Measurements from ENCODE around the gene ANP32A. TPM values are rescaled to one million over a fixed set of nuclear protein-coding genes. Genes with fewer than 3 reads are reported as not detected.

ANP32A gene
- total RNA-seq, 1 donor from 2014 or later, result 41.5 TPM

DNA sequence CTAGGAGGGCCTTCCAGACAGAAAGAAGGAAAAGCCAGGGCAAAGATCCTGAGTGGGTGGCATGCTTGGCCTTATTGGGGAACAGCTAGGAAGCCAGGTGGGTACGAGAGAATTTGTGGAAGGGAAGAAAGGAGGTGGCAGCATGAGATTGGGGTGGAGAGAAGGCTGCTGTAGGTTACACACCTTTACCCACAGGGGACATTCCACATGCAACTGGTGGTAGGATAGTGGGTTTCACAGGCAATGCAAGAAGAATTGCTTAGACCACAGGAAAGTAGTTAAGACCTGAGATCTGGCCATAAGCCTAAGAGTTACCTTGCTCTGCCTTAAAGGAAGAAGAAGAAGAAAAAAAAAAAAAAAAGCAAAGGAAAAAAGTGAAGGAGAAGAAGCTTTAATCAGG lies 19.8 kb downstream of the ANP32A start:
- DNase-seq (ENCODE audit: low spot score), result peak; percentile 24

DNA sequence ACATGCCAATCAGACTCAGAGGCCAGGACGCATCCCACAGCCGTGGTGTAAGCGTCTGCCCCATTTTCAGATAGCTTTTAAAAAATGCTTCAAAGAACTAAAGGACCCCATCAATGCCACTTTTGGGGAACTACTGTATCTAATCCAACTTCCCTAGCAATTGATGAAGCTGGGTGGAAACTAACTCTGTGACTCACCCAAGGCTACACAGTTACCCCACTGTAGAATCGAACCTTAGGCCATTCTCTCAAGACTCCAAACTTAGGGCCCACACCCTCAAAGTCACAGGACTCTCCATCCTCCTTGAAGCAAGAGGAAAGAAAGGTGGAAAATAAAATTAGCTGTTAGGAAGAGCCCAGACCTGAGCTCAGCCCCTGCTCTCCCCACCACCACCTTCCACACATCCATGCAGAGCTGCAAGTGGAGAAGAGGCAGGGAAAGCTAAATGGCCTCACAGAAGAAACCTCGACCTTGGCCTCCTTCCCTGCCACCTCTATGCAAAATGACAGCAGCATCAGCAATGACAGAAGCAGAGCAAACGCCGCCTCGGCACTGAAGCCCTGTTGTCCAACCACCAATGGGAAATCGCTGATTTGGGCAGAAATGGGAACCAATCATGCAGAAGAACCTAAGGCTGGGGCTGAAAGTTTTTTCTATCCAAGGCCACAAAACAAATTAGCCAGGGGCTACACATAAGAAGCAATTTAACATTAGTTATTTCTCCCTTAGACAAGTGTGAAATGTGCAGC lies 22.2 kb downstream of the ANP32A start:
- no peak for DNase-seq (ENCODE audit: low spot score)
- no peak for ATAC-seq

More for the DNA sequence above, 19.8 kb downstream of the ANP32A start:
- no peak for ATAC-seq

DNA sequence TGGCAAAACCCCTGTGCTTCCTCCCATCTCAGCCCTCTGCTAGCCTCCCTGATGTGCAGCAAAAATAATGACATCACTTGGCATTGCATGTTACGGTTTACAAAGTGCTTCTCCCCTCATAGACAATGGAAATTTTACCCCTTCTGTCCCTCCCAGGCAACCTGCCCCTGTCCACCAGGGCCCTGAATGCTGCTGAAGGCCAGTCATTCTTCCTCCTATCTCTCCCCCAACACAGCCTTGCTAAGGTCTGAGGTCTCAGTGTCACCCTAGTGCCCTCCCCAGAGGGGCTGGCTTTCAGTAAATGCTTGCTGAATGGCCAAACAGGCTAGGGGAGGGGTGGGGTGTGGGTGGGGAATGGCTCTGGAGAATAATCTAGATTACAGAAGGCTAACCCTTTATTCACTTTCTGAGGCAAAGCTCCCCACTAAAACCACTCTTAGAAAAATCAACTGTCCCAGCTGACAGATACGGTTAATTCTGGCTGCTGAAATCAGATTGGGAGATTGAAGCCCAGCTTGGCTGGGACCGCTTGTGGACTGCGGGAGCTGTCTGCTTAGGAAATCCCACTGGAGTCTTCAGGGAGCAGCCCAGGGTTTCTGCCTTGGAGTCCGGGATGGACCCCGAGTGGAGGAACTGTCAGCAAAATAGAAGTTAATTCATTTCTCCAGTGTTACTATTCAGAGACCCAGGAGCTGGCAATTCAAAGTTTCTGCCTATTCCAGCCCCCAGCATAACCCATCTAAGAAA lies 22.9 kb downstream of the ANP32A start:
- DNase-seq (ENCODE audit: low spot score), result no peak
- ATAC-seq, result no peak

DNA sequence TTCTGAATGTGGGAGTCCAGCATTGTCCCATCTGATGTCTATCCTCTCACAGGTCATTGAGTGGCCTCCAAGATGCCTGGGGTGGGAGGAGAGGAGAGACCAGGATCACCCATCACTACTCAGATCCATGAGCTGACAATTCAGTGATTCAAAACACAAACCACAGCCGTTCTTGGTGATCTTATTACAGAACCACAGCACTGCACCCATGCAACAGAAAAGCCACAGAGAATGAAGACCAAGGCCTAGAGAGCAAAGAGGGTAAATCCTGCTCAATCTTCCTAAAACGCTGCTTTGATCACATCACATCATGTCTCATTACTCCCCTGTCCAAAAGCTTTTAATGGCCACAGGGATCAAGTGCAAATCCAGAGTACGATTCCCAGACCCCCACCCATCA lies 23.5 kb downstream of the ANP32A start:
- DNase-seq (ENCODE audit: low spot score), result no peak
- ATAC-seq, result no peak

DNA sequence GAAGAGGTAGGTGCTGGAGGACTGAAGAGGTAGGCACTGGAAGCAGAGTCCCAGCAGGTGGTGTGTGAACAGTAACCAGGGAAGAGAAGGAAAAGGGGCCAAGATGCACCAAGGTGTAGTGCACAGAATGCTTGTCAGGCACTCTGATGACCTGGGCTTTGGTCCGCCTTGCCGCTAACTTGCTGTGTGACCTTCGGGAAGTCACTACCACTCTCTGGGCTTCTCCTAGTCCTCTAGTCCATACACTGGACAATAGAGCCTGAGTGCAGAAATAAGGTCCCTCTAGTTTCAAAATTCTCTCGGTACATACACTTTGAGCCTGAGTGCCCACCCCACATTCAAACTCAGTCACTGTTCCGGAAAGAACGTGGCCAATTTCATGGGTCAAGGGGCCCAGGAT lies 24.1 kb downstream of the ANP32A start:
- DNase-seq (ENCODE audit: low spot score) (no peak), ATAC-seq (no peak)

DNA sequence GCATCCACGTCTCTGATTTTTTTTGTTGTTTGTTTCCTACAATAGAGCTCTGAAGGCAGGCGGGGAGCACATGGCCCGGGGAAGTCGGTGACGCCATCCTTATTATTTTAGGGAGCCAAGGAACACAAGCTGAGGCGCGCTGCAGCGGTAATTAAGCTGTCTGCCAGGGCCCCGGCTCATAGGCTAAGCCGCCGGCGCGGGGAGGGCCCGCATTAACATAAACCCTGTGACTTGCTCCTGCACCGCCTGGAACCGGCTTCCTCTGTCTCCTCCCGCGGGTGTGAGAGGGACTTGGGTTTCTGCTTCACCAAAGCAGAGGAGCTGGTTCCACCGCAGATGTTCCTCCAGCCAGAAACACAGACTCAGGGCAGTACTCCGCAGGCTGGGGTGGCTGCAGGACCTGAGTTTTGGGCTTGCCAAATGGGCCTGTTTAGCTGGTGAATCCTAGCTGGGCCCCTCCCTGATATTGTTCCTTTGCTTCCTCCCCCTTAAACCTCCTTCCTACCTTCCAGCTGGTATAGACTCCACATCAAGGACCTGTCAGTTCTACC lies 25.3 kb downstream of the ANP32A start:
- DNase-seq (ENCODE audit: low spot score) (peak; percentile 75), ATAC-seq (peak; percentile 75)

DNA sequence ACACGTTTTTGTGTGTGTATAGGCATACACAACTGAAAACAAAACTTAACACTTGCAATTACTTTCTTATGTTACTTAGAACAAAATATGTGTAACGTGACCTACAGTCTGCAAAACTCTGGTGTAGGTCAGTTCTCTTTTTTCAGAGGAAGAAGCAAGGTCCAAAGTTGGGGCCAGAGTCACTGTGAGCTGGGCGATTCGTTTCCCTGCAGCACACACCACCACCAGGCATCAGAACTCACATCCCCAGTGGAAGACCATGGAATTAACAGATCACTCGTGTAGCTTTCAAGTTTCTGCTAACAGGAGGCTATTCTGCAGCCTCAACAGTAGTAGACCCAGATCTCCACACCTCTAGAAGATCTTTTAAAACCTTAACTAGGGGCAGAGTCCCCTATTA lies 25.8 kb downstream of the ANP32A start:
- DNase-seq (ENCODE audit: low spot score) (no peak), ATAC-seq (peak; percentile 69)

DNA sequence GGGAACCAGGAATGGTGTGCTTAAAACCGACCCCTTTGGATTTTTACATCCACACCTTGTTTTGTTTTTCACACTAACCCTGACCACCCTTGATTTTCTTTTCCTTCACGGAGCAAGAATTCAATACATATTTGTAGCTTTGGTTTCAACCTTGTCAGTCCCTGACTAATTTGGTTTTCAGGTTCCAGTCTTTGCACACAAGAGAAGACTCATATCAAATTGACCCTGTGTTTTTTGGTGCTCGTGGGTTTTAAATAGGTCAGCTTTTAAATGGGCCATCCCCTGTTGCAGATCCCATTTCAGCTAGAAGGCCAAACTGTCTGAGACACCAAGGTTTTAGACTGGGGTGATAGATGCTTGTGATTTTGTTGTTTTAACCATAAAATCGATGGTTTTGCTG lies 26.4 kb downstream of the ANP32A start:
- ATAC-seq, result no peak

DNA sequence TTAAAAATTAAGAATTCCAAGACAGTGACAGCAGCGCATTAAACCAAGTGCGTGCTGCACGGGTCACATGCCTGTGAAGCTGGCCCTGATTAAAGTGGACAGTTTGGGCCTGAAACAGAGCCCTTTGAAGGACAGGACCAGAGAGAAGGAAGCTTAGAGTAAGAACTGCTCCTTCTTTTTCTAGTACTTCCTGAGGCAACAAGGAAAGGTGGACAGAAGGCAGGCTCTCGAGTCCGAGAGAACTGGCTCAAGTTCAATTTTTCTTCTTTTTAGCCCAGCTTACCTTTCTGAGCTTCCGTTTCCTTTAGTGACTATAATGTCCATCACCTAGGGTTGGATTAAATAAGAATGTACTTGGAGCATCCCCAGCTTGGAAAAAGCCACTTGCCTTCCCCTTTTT lies 26.9 kb downstream of the ANP32A start:
- DNase-seq (ENCODE audit: low spot score) (no peak), ATAC-seq (peak; percentile 27)

More for the DNA sequence above, 26.4 kb downstream of the ANP32A start:
- no peak for DNase-seq (ENCODE audit: low spot score)

DNA sequence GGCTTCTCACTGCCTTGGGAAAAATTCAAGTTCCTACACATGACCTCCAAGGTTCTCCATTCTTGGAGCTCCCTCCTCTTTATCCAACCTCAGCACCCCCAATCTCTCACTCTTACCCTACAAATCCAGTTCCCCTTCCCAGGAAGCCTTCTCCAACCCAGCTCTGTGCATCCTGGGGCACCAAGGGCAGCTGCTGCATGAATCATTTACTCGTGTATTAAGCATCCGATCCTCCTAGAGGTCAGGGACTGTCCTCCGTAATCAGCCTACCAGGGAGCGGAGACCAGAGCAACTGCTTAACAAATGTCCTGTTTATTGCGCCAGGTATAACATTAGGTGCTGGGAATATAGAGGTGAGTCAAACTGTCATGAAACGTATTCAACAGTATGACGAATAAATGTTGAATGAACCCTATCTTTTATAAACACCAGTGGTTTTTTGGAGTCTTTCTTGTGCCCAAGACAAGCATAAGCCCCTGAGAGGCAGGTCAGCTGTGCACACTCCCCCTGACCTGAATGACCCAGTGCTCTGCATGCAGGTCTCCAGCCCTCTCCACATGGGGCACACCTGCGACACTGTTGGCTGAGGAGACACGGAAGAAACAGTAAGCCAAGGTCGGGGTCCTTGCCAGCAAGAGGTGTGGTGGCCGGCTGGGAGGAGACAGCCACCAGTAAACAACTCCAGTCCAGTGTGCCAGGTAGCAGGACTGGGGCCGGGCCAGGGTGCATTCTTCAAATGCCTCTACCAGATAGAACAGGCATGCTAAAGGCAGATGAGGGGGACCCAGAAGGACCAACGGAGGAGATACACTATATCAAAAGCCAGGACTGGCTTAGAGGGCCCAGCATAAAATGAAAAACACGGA lies 27.6 kb downstream of the ANP32A start:
- peak; percentile 75 for ATAC-seq
- peak; percentile 81 for DNase-seq (ENCODE audit: low spot score)

DNA sequence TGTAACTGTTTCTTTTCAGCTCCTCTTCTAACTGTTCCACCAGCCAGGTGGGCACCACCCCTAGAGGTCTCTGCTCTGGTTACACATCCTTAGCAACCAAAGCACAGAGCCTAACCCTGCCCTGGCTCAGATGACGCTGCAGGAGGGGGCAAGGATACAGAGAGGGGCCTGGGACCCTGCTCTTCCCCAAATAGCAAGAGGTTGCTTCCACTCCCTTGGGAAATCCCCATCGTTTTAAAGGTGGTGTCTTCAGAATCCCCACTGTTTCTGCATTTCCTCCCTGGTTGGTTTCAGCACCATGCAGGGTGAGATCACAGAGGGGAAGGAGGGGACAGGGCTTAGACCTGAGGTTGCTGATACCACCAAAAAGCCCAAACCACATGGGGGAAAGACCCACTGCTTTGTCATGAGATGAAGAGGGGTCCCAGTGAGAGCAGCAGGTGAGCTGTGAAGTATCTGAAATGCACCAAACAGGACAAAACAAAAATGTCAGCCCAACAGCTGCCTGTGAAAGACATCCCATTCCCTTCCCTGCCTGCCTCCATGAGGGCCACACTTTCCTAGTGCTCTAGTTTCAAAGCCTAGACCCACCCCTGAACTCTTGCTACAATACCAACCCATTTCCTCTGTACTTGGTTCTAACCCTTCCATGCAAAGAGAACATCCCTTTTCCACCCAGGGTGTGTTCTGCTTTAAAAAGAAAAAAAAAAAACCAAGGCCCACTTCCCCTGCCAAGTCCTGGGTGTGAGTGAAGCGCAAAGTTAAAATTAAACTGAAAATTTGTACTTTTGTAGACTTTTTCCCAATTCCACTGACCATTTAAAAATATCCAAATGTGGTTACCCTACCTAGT lies 29.0 kb downstream of the ANP32A start:
- ATAC-seq (no peak), DNase-seq (ENCODE audit: low spot score) (no peak)

DNA sequence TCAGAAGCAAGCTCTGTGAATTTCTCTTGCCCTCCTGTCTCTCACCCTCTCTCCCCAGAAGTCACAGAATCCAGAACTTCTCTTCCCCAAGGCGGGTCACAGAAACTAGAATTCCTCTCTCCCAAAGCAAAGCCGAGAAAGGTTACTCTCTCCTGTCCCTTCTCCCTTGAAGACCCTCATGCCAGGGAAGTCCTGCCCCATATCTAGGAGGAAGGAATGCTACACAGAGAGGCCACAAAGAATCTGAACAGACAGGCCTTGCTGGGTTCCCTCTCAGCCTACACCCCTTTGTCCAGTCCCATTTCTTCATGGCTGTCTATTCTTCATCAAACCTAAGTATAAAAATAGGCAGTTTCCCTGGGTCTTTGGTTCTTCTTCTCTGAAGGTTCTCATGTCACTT lies 29.8 kb downstream of the ANP32A start:
- ATAC-seq (no peak), DNase-seq (ENCODE audit: low spot score) (no peak)

DNA sequence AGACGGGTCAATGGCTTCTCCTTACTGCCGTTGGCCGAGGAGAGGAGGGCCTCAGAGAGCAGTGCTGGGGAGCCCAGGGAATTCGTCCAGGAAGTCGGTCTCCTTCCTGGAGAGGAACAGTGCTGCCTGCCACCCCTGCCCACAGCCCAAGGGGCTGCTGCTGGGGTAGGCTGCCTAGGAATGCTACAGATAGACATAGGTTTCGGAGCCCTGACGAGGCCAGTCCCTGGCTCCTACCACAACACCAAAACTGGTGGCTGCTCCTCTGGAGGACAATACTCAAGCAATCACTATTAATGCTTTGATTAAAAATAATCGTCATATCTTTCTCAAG lies 30.5 kb downstream of the ANP32A start:
- ATAC-seq (no peak), DNase-seq (ENCODE audit: low spot score) (no peak)

DNA sequence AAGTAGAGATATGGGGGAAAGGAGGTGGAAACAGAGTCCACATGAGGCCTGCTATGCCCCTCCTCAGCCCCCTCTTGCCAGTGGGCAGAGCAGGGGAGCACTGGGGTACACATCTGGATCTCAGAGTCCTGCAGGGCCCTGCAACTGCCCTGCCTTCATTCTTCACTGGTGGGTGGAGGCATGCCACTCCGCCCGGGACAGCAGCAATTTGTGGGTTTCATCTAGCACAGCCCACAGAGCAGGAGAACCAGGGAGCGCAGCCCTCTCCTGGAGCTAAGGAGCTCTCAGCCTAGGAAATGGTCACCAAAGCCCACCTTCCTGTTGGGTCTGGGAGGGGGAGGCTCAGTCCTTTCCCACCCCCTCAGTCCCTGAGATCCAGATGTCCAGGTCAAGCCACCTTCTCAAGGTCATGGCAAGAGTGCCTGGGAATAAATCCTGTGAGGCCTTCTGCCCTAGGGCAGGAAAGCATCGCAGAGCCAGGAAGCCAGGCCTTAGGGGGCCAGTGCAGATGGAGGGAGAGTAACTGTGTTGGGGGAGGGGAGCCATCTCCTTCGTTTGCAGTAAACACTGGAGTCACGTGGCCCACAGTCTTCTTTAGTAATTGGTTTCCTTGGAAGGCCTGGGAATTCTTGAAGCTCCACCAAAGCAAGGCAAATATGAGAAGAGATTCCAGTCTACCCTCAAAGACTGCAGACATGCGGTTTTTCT lies 31.0 kb downstream of the ANP32A start:
- ATAC-seq (no peak), DNase-seq (ENCODE audit: low spot score) (no peak)

DNA sequence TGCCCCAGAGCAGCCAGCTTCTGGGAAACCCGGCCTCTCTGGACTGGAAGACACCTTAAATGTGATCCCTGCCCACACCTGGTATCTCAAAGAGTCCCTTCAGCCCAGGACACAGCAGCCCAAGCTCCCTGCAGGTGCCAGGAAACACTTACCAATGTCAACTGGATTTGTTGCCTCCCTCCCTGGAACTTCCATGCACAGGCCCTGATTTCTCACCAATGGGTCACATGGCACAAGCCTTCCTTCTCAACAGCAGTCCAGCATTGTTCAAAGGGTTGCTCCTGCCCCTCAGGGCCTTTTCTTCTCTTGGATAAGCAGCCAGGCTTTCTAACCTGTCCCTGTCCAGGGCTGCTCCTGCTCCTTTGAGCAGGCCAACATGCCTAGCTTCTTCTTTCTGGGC lies 31.6 kb downstream of the ANP32A start:
- DNase-seq (ENCODE audit: low spot score) (no peak), ATAC-seq (no peak)

DNA sequence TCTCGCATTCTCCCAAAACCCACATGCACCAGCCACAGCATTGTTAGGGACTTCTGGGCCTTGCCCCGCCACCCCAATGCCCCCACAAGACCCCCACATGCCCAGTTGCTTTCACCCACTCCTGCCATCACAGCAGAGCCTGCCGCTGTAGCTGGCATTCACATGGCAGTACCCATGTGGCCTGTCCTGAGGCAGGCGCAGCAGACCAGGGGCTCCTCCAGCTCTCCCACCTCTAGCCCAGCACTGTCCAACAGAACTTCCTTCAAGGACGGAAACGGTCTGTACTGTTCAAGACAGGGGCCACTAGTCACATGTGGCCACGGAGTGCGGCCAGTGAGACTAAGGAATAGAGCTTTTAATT lies 32.5 kb downstream of the ANP32A start:
- ATAC-seq, result no peak
- no peak for DNase-seq (ENCODE audit: low spot score)

DNA sequence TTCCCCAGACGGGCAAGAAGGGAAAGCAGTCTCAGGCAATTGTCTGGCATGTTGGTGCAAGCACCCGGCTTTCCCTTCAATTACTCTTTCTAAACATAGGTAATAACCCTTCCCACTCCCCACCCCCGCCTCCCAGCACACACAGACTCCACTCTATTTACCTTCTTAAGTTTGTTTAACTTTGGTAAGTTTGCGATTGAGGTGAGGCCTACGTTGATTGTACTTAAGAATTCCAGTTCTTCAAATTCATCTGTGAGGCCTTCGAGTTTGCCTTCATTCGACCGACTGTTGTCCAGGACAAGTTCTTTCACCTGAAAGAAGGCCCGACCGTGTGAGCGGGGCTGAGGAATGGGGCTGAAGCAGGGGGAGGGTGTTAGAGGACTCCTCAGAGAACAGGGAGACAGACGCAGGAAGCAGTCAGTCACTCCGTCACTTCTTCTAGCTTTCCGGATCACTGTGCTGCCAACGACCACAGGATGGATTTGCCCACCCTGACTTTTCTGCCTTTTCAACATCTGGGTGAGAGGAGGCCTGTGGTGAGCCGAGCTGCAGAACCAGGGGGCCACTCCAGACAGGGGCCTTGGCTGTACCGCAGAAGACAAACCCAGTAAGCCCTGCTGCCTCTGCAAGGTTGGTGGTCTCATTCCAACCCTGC lies 33.0 kb downstream of the ANP32A start:
- DNase-seq (ENCODE audit: low spot score) (no peak), ATAC-seq (no peak)

DNA sequence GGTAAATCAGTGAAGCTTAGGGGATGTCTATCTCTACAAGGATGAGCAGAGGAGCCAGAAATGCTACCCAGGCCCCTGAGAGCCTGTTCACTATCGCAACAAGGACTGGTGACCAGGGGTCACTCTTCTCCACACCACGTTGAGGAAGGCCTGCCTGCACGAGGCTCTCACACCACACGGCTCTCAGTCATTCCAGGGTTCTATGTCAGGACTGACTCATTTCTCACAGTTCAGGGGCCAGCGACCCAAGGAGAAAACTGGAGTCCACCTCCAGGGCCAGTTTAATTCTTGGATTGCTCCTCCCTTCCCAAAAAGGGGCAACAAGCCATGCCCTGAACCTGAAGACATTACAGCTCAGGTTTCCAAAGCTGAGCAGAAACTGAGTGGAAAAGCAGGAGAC lies 33.9 kb downstream of the ANP32A start:
- ATAC-seq, result no peak
- no peak for DNase-seq (ENCODE audit: low spot score)

DNA sequence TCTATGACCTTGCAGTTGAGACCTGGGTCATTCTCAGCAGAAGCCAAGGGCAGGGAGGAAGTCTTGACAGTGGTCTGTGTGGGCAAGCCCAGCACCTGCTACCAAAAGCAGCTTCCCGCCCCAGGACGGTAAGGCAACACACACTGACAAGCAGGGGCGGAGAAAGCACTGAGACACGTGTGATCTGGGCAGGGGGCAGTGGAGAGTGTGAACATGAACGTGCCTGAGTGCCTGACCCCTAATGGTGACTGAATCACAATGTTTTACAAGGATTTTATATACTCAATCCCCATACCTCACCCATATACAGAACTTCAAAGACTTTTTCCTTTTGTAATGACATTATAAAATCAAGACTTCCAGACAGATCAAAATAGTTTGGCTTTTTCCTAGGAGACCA lies 35.2 kb downstream of the ANP32A start:
- no peak for ATAC-seq

More for the DNA sequence above, 35.2 kb downstream of the ANP32A start:
- peak; percentile 33 for DNase-seq (ENCODE audit: low spot score)
